Activated B cell treated with CpG ODN at 0.5 μM for 24 hours (primary cell): Measurements from ENCODE around the gene ARNT2. TPM values are rescaled to one million over a fixed set of nuclear protein-coding genes. Genes with fewer than 3 reads are reported as not detected.

Experiments used
- ATAC-seq: fragments of 200-7000 bp; cut with Tn5 transposase; one replicate; pipeline ENCODE4 v1.10.0; 2021; ENCODE audit warnings: low read depth, mild to moderate bottlenecking, moderate library complexity
- CTCF ChIA-PET: fragments of 350-600 bp; sonication (Branson Sonifier 250); formaldehyde crosslinking; loops from one replicate; lab custom pipeline; 2021; ENCODE audit warnings: antibody characterized with exemption; lab: Charles Lee
- POLR2A ChIA-PET: fragments of 350-600 bp; sonication (Branson Sonifier 250); formaldehyde crosslinking; loops from one replicate; lab custom pipeline; 2021; ENCODE audit warnings: antibody characterized with exemption; lab: Charles Lee
- DNase-seq: peaks from one replicate; pipeline ENCODE4 v3.0.0; 2022
- H3K27ac Mint-ChIP-seq: one replicate; pipeline ENCODE4 v1.8.0; 2020; ENCODE audit warnings: mixed read lengths
- H3K27me3 Mint-ChIP-seq: one replicate; pipeline ENCODE4 v1.8.0; 2021; ENCODE audit warnings: mixed read lengths
- H3K36me3 Mint-ChIP-seq: one replicate; pipeline ENCODE4 v1.8.0; 2021; ENCODE audit warnings: low read depth, mixed read lengths
- H3K4me1 Mint-ChIP-seq: one replicate; pipeline ENCODE4 v1.8.0; 2021; ENCODE audit warnings: mixed read lengths
- H3K4me3 Mint-ChIP-seq: one replicate; pipeline ENCODE4 v1.8.0; 2020; ENCODE audit warnings: mild to moderate bottlenecking, mixed read lengths
- H3K9me3 Mint-ChIP-seq: one replicate; pipeline ENCODE4 v1.8.0; 2020; ENCODE audit warnings: mixed read lengths
- CTCF ChIP-seq: fragments of 200-600 bp; IDR thresholded peaks from one replicate; pipeline ENCODE4 v1.8.0; 2022; ENCODE audit warnings: antibody characterized with exemption, mild to moderate bottlenecking
- intact Hi-C: fragments of 100-400 bp; cut with micrococcal nuclease; formaldehyde crosslinking; loops from one replicate; pipeline ENCODE4 v1.15.1; 2024
- total RNA-seq: library from RNA; stranded (reverse); gene quantifications from 2 replicates; pipeline ENCODE4 v1.2.3, GENCODE V29; 2022

Gene ARNT2
- total RNA-seq, 1 donor from 2014 or later: not detected

- no peaks in the 10 kb centered on the region for H3K36me3 Mint-ChIP-seq
- H3K27ac Mint-ChIP-seq: no peak overlapping the region
- CTCF ChIA-PET: no interaction called here
- ATAC-seq (no peak), DNase-seq (no peak)
- H3K9me3 Mint-ChIP-seq: no peaks in the 10 kb centered on the region
- H3K4me3 Mint-ChIP-seq: no peak overlapping the region
- H3K4me1 Mint-ChIP-seq: peaks cover 7% of the 10 kb centered on the region
- H3K27me3 Mint-ChIP-seq: no peaks in the 10 kb centered on the region
- intact Hi-C loops: no loop called here
- POLR2A ChIA-PET: no interaction called here
- no peak for TF ChIP-seq CTCF
Measured at GRCh38 chr15:80489030-80489594, 84.9 kb downstream of the ARNT2 start.

- no peak for DNase-seq
- H3K4me1 Mint-ChIP-seq: peaks cover 7% of the 10 kb centered on the region
- no peak overlapping the region for H3K4me3 Mint-ChIP-seq
- no peak overlapping the region for H3K27ac Mint-ChIP-seq
- no peak for ATAC-seq
- no peaks in the 10 kb centered on the region for H3K9me3 Mint-ChIP-seq
- CTCF ChIA-PET: no interaction called here
- no peaks in the 10 kb centered on the region for H3K27me3 Mint-ChIP-seq
- no peak for TF ChIP-seq CTCF
- H3K36me3 Mint-ChIP-seq: no peaks in the 10 kb centered on the region
- intact Hi-C loops: no loop called here
- POLR2A ChIA-PET: no interaction called here
Measured at GRCh38 chr15:80490431-80490990, 86.3 kb downstream of the ARNT2 start.

- Mint-ChIP-seq H3K4me1 (peaks cover 7% of the 10 kb centered on the region), H3K36me3 (no peaks in the 10 kb centered on the region), H3K9me3 (no peaks in the 10 kb centered on the region), H3K4me3 (no peak overlapping the region), H3K27me3 (peaks cover under 1% of the 10 kb centered on the region), H3K27ac (no peak overlapping the region)
- ATAC-seq (no peak), DNase-seq (no peak)
- intact Hi-C loops: no loop called here
- CTCF ChIA-PET: no interaction called here
- POLR2A ChIA-PET: no interaction called here
- no peak for TF ChIP-seq CTCF
Measured at GRCh38 chr15:80491163-80491847, 87.1 kb downstream of the ARNT2 start.

GRCh38 chr15:80492409-80492808 is 88.2 kb downstream of the ARNT2 start:
- Mint-ChIP-seq H3K36me3 (no peaks in the 10 kb centered on the region), H3K27ac (no peak overlapping the region), H3K4me1 (peaks cover 7% of the 10 kb centered on the region), H3K9me3 (no peaks in the 10 kb centered on the region), H3K27me3 (peaks cover 3% of the 10 kb centered on the region), H3K4me3 (no peak overlapping the region)
- CTCF ChIA-PET: no interaction called here
- ATAC-seq (no peak), DNase-seq (no peak)
- intact Hi-C loops: no loop called here
- POLR2A ChIA-PET: no interaction called here
- TF ChIP-seq CTCF: no peak

GRCh38 chr15:80492874-80493273 is 88.7 kb downstream of the ARNT2 start:
- Mint-ChIP-seq H3K9me3 (no peaks in the 10 kb centered on the region), H3K27me3 (peaks cover 3% of the 10 kb centered on the region), H3K4me3 (no peak overlapping the region), H3K4me1 (peaks cover 7% of the 10 kb centered on the region), H3K36me3 (no peaks in the 10 kb centered on the region), H3K27ac (no peak overlapping the region)
- ChIA-PET CTCF (no interaction called here), POLR2A (interaction anchor here (0.6 kb wide), 1 partner anchor 656 kb away, joined by 3 read pairs; no protein-coding TSS in a partner anchor)
- intact Hi-C loops: no loop called here
- DNase-seq (no peak), ATAC-seq (no peak)
- no peak for TF ChIP-seq CTCF
